Fibroblast of the aortic adventitia (primary cell): ENCODE results near the gene OOSP3. TPM values are rescaled to one million over a fixed set of nuclear protein-coding genes. Genes with fewer than 3 reads are reported as not detected.

Experiments
- DNase-seq: peaks from one replicate; pipeline ENCODE4 v3.0.0-alpha.2; 2010; ENCODE audit warnings: low read depth
- H3K4me3 ChIP-seq: 2 replicates; pipeline ENCODE4 v1.5.1; 2011; ENCODE audit warnings: low read depth, mild to moderate bottlenecking, control low read depth, low read length, moderate library complexity
- CTCF ChIP-seq: IDR thresholded peaks from 2 replicates; pipeline ENCODE4 v1.5.1; 2011; ENCODE audit warnings: mild to moderate bottlenecking, low read length, control low read depth, inconsistent platforms; ENCODE audit not compliant: insufficient read depth
- total RNA-seq: library from RNA; depleted of rRNA; stranded (reverse); fragments of >200 nt; gene quantifications from 2 replicates; pipeline ENCODE4 v1.2.3, GENCODE V29; 2012; ENCODE audit warnings: low replicate concordance

The OOSP3 gene
- not detected in 2 replicates for total RNA-seq

GRCh38 chr11:59878575-59878974 is at the start of gene OOSP3:
OOSP3 (plus strand) TSS chr11:59878782; CDS start chr11:59878809, 27 bp downstream.
- TF ChIP-seq CTCF: no peak
- DNase-seq: no peak
- H3K4me3 ChIP-seq: no peak within 1 kb of the TSS

- H3K4me3 ChIP-seq: no peak overlapping the region
- no peak for TF ChIP-seq CTCF
- DNase-seq: no peak
These were observed 49.2 kb upstream of the OOSP3 start for GRCh38 chr11:59829358-59829757.

- H3K4me3 ChIP-seq: no peak overlapping the region
- DNase-seq: no peak
- no peak for TF ChIP-seq CTCF
These were observed 45.0 kb upstream of the OOSP3 start for GRCh38 chr11:59833602-59834001.

- TF ChIP-seq CTCF: no peak
These were observed 39.0 kb upstream of the OOSP3 start for GRCh38 chr11:59839615-59840014.

GRCh38 chr11:59841514-59841913 is 37.1 kb upstream of the OOSP3 start:
- H3K4me3 ChIP-seq: no peak overlapping the region
- TF ChIP-seq CTCF: no peak
- no peak for DNase-seq

More at GRCh38 chr11:59839615-59840014, 39.0 kb upstream of the OOSP3 start:
- DNase-seq: no peak
- no peak overlapping the region for H3K4me3 ChIP-seq

GRCh38 chr11:59842316-59842715 is 36.3 kb upstream of the OOSP3 start:
- H3K4me3 ChIP-seq: no peak overlapping the region
- DNase-seq: no peak
- TF ChIP-seq CTCF: no peak

- H3K4me3 ChIP-seq: no peak within 1 kb of the TSS
- TF ChIP-seq CTCF: no peak
- DNase-seq: no peak
These were observed 33.2 kb upstream of the OOSP3 start, which contains the start of gene CBLIF for GRCh38 chr11:59845399-59845798. CBLIF (minus strand) TSS chr11:59845499; CDS start chr11:59845453, 46 bp downstream.
